ENCODE measurements around the gene CHRM4. TPM values are rescaled to one million over a fixed set of nuclear protein-coding genes. Genes with fewer than 3 reads are reported as not detected.

The CHRM4 gene
- total and polyA plus RNA-seq, 2 of the 13 experiments (the other 11 are each of a cell fraction or from before 2014, with no cell fraction given): 0.13 to 0.21 TPM

DNA sequence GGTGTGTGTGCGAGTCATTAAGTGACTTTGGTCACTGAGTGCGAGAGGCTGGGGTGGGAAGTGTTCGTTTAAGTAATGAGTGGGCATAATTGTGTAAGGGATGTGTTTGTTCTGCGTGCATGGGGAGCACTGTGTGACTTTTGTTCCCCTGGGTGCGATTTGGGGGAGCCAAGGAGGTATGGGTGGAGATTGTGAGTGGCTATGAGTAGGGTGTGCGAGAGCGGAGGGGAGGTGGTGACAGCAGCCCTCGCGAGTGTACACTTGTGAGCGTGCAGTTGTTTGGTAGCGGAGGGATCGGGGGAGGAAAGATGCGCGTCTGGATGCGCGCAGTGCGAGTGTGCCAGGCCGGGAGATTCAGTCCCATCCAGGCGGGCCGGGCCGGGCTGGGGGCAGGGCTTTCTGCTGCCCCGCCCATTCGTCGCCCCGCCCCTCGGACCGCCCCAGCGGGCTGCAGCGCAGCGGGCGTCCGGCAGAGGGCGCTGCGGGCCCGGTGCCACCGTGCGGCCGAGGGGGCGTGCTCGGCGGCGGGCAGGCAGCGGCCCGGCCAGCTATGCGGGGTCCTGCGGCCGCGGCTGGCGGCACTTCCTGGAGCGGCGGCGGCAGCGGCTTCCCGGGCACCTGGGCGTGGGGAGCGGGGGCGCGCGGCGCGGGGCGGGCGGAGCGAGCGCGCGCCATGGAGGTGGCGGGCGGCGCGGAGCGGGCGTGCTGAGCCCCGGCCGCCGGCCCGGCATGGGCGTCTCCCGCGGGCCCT lies 44.5 kb downstream of the CHRM4 start, which contains the start of gene DGKZ (continued):
- TF ChIP-seq RFX5 (IDR thresholded peaks at IDR 0.05; ENCODE audit: low read depth, low read length) (no peak), ZZZ3 (CRISPR knock-in tag; IDR thresholded peaks at IDR 0.05; ENCODE audit: borderline replicate concordance) (no peak), POGZ (CRISPR knock-in tag; IDR thresholded peaks at IDR 0.05) (no peak), ZNF616 (CRISPR knock-in tag; IDR thresholded peaks at IDR 0.05; ENCODE audit: low read depth) (no peak), EEA1 (CRISPR knock-in tag; IDR thresholded peaks at IDR 0.05; ENCODE audit: borderline replicate concordance) (no peak), NFIC (IDR thresholded peaks at IDR 0.05; ENCODE audit: low read length) (no peak), ZNF607 (CRISPR knock-in tag; IDR thresholded peaks at IDR 0.05; ENCODE audit: borderline replicate concordance) (no peak), CREB1 (IDR thresholded peaks at IDR 0.05) (no peak), CREB1 (CRISPR knock-in tag; IDR thresholded peaks at IDR 0.05) (no peak), ZNF781 (CRISPR knock-in tag; IDR thresholded peaks at IDR 0.05; ENCODE audit: borderline replicate concordance, not compliant biosample characterization) (no peak)
- TF ChIP-seq, protein P1, sequence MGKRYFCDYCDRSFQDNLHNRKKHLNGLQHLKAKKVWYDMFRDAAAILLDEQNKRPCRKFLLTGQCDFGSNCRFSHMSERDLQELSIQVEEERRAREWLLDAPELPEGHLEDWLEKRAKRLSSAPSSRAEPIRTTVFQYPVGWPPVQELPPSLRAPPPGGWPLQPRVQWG (CRISPR knock-in tag; IDR thresholded peaks at IDR 0.05; ENCODE audit: borderline replicate concordance, low read depth): no peak
- TF ChIP-seq, protein P2, sequence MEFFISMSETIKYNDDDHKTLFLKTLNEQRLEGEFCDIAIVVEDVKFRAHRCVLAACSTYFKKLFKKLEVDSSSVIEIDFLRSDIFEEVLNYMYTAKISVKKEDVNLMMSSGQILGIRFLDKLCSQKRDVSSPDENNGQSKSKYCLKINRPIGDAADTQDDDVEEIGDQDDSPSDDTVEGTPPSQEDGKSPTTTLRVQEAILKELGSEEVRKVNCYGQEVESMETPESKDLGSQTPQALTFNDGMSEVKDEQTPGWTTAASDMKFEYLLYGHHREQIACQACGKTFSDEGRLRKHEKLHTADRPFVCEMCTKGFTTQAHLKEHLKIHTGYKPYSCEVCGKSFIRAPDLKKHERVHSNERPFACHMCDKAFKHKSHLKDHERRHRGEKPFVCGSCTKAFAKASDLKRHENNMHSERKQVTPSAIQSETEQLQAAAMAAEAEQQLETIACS (CRISPR knock-in tag; IDR thresholded peaks at IDR 0.05): peak; percentile 81
